GM18505 (cell line): ENCODE results near the gene SCN4B.

Source experiments
- ATAC-seq: cut with Tn5 transposase; IDR thresholded peaks from one replicate; pipeline ENCODE4 v1.9.1; 2021; ENCODE audit not compliant: unreplicated experiment
- POLR2A ChIP-seq: IDR thresholded peaks from 4 replicates; pipeline ENCODE4 v1.6.1; 2011; ENCODE audit warnings: borderline replicate concordance; ENCODE audit not compliant: insufficient read depth, insufficient read length; ENCODE audit errors: extremely low read depth

SCN4B gene

GRCh38 chr11:118154641-118155040 lies 2.0 kb upstream of the SCN4B start:
- no peak for ATAC-seq
- TF ChIP-seq POLR2A: no peak

- TF ChIP-seq POLR2A: no peak
- no peak for ATAC-seq
Measured at GRCh38 chr11:118153976-118154375, 1.4 kb upstream of the SCN4B start.

- no peak for ATAC-seq
- TF ChIP-seq POLR2A: no peak
Measured at GRCh38 chr11:118153516-118153915, 893 bp upstream of the SCN4B start.

GRCh38 chr11:118152020-118152551 lies 537 bp downstream of the SCN4B start:
- no peak for ATAC-seq
- no peak for TF ChIP-seq POLR2A

GRCh38 chr11:118151431-118151830 lies 1.2 kb downstream of the SCN4B start:
- no peak for ATAC-seq
- no peak for TF ChIP-seq POLR2A

- TF ChIP-seq POLR2A: no peak
- ATAC-seq: no peak
Measured at GRCh38 chr11:118149493-118149892, 3.1 kb downstream of the SCN4B start.

GRCh38 chr11:118148856-118149255 lies 3.8 kb downstream of the SCN4B start:
- TF ChIP-seq POLR2A: no peak
- ATAC-seq: no peak

- no peak for ATAC-seq
- no peak for TF ChIP-seq POLR2A
Measured at GRCh38 chr11:118148240-118148639, 4.4 kb downstream of the SCN4B start.

- TF ChIP-seq POLR2A: no peak
- ATAC-seq: no peak
Measured at GRCh38 chr11:118147502-118147901, 5.1 kb downstream of the SCN4B start.

GRCh38 chr11:118146554-118146953 lies 6.1 kb downstream of the SCN4B start:
- no peak for ATAC-seq
- no peak for TF ChIP-seq POLR2A

- no peak for TF ChIP-seq POLR2A
Measured at GRCh38 chr11:118145285-118146227, 7.1 kb downstream of the SCN4B start.

GRCh38 chr11:118144301-118145268 lies 8.0 kb downstream of the SCN4B start:
- no peak for TF ChIP-seq POLR2A
- no peak for ATAC-seq

More at GRCh38 chr11:118145285-118146227, 7.1 kb downstream of the SCN4B start:
- ATAC-seq: no peak

- TF ChIP-seq POLR2A: no peak
- ATAC-seq: no peak
Measured at GRCh38 chr11:118143661-118144185, 8.9 kb downstream of the SCN4B start.
